ENCODE measurements around the gene JAZF1.
A peak's percentile ranks its signal among the peaks of the same experiment; 100 is the strongest.
"Not testable (repeated sequence)": the region's sequence is repeated elsewhere in the genome, so short reads cannot be mapped to it uniquely, and the experiment has no call there.

The JAZF1 gene

GRCh38 chr7:27888736-27889135, 291.9 kb downstream of the JAZF1 start:
- H3K9ac ChIP-seq (ENCODE audit: low read depth, low read length) = no peak overlapping the region
- no peaks in the 10 kb centered on the region for H3K27me3 ChIP-seq (ENCODE audit: control insufficient read depth, insufficient read depth, low read length)
- H3K9me3 ChIP-seq (replicated peaks; ENCODE audit: low read length) = no peaks in the 10 kb centered on the region
- no peak overlapping the region for H3K4me2 ChIP-seq (ENCODE audit: low read length)
- no peaks in the 10 kb centered on the region for H3K4me1 ChIP-seq (ENCODE audit: control insufficient read depth, insufficient read depth, low read length)
- peaks cover 5% of the 10 kb centered on the region for H3K36me3 ChIP-seq (ENCODE audit: insufficient read depth, low read length)
- H3K4me3 ChIP-seq (ENCODE audit: low read length) = no peak overlapping the region

- H3K4me2 ChIP-seq (ENCODE audit: low read length); H3K4me3 ChIP-seq (ENCODE audit: low read length); H3K36me3 ChIP-seq (ENCODE audit: insufficient read depth, low read length); H3K9ac ChIP-seq (ENCODE audit: low read depth, low read length); H3K27me3 ChIP-seq (ENCODE audit: control insufficient read depth, insufficient read depth, low read length); H3K4me1 ChIP-seq (ENCODE audit: control insufficient read depth, insufficient read depth, low read length); H3K9me3 ChIP-seq (replicated peaks; ENCODE audit: low read length): not testable (repeated sequence)
Measured at GRCh38 chr7:27886710-27887109, 293.9 kb downstream of the JAZF1 start.

GRCh38 chr7:27885652-27886051, 294.9 kb downstream of the JAZF1 start:
- Histone ChIP-seq H3K4me3 (ENCODE audit: low read length) (no peak overlapping the region), H3K4me2 (ENCODE audit: low read length) (no peak overlapping the region), H3K9me3 (replicated peaks; ENCODE audit: low read length) (no peaks in the 10 kb centered on the region), H3K9ac (ENCODE audit: low read depth, low read length) (no peak overlapping the region), H3K27me3 (ENCODE audit: control insufficient read depth, insufficient read depth, low read length) (no peaks in the 10 kb centered on the region), H3K36me3 (ENCODE audit: insufficient read depth, low read length) (no peaks in the 10 kb centered on the region), H3K4me1 (ENCODE audit: control insufficient read depth, insufficient read depth, low read length) (no peaks in the 10 kb centered on the region)

DNA sequence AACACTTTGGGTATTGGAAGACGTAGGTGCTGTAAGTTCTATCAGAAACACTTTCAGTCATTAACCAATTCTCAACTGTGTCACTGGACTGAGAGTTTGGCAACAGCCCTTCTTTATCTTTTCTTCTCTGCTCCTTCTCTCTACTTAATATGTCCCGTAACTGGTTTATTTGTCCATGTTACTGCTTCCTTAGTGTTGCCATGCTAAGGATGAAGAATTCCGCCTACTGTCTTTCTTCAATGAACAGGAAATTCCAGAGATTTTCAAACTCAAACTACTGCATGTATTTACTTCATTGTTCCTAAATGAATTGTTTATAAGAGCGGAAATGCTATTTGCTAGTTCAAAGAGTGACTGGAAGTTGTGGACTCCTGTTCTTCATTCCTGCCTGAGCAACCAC, 296.9 kb downstream of the JAZF1 start:
- Histone ChIP-seq H3K4me1 (ENCODE audit: control insufficient read depth, insufficient read depth, low read length) (no peaks in the 10 kb centered on the region), H3K27me3 (ENCODE audit: control insufficient read depth, insufficient read depth, low read length) (no peaks in the 10 kb centered on the region), H3K4me3 (ENCODE audit: low read length) (no peak overlapping the region), H3K9ac (ENCODE audit: low read depth, low read length) (no peak overlapping the region), H3K9me3 (replicated peaks; ENCODE audit: low read length) (no peaks in the 10 kb centered on the region), H3K4me2 (ENCODE audit: low read length) (no peak overlapping the region), H3K36me3 (ENCODE audit: insufficient read depth, low read length) (no peaks in the 10 kb centered on the region)

- H3K9ac ChIP-seq (ENCODE audit: low read depth, low read length) = no peak overlapping the region
- H3K9me3 ChIP-seq (replicated peaks; ENCODE audit: low read length) = no peaks in the 10 kb centered on the region
- no peak overlapping the region for H3K4me2 ChIP-seq (ENCODE audit: low read length)
- H3K36me3 ChIP-seq (ENCODE audit: insufficient read depth, low read length) = no peaks in the 10 kb centered on the region
- H3K27me3 ChIP-seq (ENCODE audit: control insufficient read depth, insufficient read depth, low read length) = no peaks in the 10 kb centered on the region
- H3K4me1 ChIP-seq (ENCODE audit: control insufficient read depth, insufficient read depth, low read length) = peaks cover 15% of the 10 kb centered on the region
- H3K4me3 ChIP-seq (ENCODE audit: low read length) = no peak overlapping the region
Measured at GRCh38 chr7:27876756-27877155, 303.8 kb downstream of the JAZF1 start.

DNA sequence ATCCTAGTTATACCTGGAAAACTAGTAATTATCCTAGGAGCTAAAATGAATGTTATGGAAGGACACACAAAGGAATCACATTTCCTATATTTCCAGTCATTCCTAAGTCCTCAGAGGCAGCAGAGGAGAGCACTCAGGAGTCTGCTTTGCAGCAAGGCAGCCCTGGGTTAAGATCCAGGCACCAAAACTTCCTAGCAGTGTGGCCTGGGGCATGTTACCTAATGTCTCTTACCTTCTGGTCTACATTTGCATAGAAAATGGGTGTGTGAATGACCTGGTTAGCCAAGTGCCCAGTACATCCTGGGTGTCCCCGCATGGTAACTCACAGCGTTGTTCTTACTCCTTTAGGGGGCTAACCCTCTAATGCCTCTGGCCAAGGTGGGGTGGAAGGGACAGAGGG, 304.8 kb downstream of the JAZF1 start:
- Histone ChIP-seq H3K9ac (ENCODE audit: low read depth, low read length) (no peak overlapping the region), H3K4me3 (ENCODE audit: low read length) (no peak overlapping the region)

GRCh38 chr7:27875061-27875460, 305.5 kb downstream of the JAZF1 start:
- H3K4me1 ChIP-seq (ENCODE audit: control insufficient read depth, insufficient read depth, low read length) = peaks cover 15% of the 10 kb centered on the region
- H3K36me3 ChIP-seq (ENCODE audit: insufficient read depth, low read length) = no peaks in the 10 kb centered on the region
- H3K4me3 ChIP-seq (ENCODE audit: low read length) = no peak overlapping the region
- no peaks in the 10 kb centered on the region for H3K27me3 ChIP-seq (ENCODE audit: control insufficient read depth, insufficient read depth, low read length)
- no peak overlapping the region for H3K9ac ChIP-seq (ENCODE audit: low read depth, low read length)
- no peak overlapping the region for H3K4me2 ChIP-seq (ENCODE audit: low read length)
- no peaks in the 10 kb centered on the region for H3K9me3 ChIP-seq (replicated peaks; ENCODE audit: low read length)

More for the DNA sequence above, 304.8 kb downstream of the JAZF1 start:
- Histone ChIP-seq H3K9me3 (replicated peaks; ENCODE audit: low read length) (no peaks in the 10 kb centered on the region), H3K4me1 (ENCODE audit: control insufficient read depth, insufficient read depth, low read length) (peaks cover 15% of the 10 kb centered on the region), H3K36me3 (ENCODE audit: insufficient read depth, low read length) (no peaks in the 10 kb centered on the region), H3K4me2 (ENCODE audit: low read length) (no peak overlapping the region), H3K27me3 (ENCODE audit: control insufficient read depth, insufficient read depth, low read length) (no peaks in the 10 kb centered on the region)

DNA sequence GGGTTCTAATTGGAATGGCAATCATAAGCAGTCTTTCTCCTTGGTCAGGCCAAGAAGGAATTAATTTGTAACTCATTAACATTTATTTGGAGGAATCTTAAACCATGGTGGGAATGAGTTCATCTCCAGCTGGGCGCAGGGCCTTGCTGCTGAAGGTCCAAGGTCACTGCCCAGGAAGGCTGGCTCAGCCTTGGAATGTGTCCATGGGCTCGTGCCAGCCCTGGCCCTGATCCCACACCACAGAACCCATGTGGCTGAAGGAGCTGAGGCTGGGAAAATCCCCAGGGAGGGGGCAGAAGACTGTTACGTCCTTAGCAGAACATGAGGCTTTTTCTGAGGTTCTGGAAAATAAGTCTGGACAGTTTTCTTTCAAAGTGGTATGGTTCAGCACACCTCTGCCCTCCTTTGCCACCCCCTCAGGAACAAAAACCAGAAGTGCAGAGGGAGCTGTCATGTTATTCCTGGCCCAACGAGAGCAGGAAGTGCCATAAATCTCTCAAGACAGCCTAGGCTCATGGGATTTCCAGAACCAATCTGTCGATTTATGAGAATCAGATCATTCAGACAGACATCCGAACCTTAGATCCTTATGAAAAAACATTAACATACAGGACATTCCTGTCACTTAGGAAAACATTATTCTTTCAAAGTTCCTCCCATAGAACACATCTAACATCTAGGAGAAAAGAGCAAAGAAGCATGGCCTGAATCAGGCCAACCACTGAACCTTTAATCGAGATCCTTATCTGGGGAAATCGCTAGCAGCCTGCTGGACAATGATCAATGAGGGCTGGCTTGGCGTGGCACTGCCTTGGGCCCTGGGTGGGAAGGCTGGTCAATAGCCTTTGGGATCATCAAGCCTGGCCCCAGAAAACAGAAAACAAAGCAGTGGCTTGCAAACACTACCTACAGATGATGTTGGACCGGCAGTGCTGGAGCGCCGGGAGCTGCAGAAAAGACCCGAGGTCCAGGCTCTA, 306.3 kb downstream of the JAZF1 start:
- no peaks in the 10 kb centered on the region for H3K36me3 ChIP-seq (ENCODE audit: insufficient read depth, low read length)
- peaks cover 15% of the 10 kb centered on the region for H3K4me1 ChIP-seq (ENCODE audit: control insufficient read depth, insufficient read depth, low read length)
- H3K9ac ChIP-seq (ENCODE audit: low read depth, low read length) = no peak overlapping the region
- H3K4me2 ChIP-seq (ENCODE audit: low read length) = peak overlapping the region; percentile 39
- H3K27me3 ChIP-seq (ENCODE audit: control insufficient read depth, insufficient read depth, low read length) = no peaks in the 10 kb centered on the region
- no peaks in the 10 kb centered on the region for H3K9me3 ChIP-seq (replicated peaks; ENCODE audit: low read length)
- H3K4me3 ChIP-seq (ENCODE audit: low read length) = no peak overlapping the region

- Histone ChIP-seq H3K4me2 (ENCODE audit: low read length) (no peak overlapping the region), H3K9ac (ENCODE audit: low read depth, low read length) (no peak overlapping the region), H3K9me3 (replicated peaks; ENCODE audit: low read length) (no peaks in the 10 kb centered on the region), H3K36me3 (ENCODE audit: insufficient read depth, low read length) (no peaks in the 10 kb centered on the region), H3K4me3 (ENCODE audit: low read length) (no peak overlapping the region), H3K4me1 (ENCODE audit: control insufficient read depth, insufficient read depth, low read length) (peaks cover 15% of the 10 kb centered on the region), H3K27me3 (ENCODE audit: control insufficient read depth, insufficient read depth, low read length) (no peaks in the 10 kb centered on the region)
Measured at GRCh38 chr7:27872356-27873275, 308.0 kb downstream of the JAZF1 start.

DNA sequence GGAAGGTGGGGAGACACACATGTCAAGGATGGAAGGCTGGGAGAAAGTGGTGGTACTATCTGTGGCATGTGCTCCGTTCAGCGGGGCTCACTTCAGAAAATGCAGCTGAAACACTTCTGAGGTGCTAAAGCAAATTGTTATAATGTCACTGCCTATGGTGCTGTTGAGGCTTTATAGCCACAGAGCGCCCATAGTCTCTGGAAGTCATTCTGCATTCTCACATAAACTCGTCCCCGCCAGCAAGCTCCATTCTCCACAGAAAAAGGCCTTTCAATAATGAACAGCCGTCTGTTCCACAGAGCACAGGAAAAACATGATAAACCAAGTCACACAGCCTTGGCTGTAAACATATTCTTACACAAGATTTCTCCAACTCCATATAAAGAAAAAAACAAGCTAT, 308.7 kb downstream of the JAZF1 start:
- H3K9ac ChIP-seq (ENCODE audit: low read depth, low read length) = no peak overlapping the region

GRCh38 chr7:27871086-27871485, 309.5 kb downstream of the JAZF1 start:
- H3K27me3 ChIP-seq (ENCODE audit: control insufficient read depth, insufficient read depth, low read length) = no peaks in the 10 kb centered on the region
- H3K9me3 ChIP-seq (replicated peaks; ENCODE audit: low read length) = no peaks in the 10 kb centered on the region
- H3K36me3 ChIP-seq (ENCODE audit: insufficient read depth, low read length) = no peaks in the 10 kb centered on the region
- no peak overlapping the region for H3K9ac ChIP-seq (ENCODE audit: low read depth, low read length)
- H3K4me3 ChIP-seq (ENCODE audit: low read length) = no peak overlapping the region
- peaks cover 15% of the 10 kb centered on the region for H3K4me1 ChIP-seq (ENCODE audit: control insufficient read depth, insufficient read depth, low read length)
- no peak overlapping the region for H3K4me2 ChIP-seq (ENCODE audit: low read length)

More for the DNA sequence above, 308.7 kb downstream of the JAZF1 start:
- no peaks in the 10 kb centered on the region for H3K27me3 ChIP-seq (ENCODE audit: control insufficient read depth, insufficient read depth, low read length)
- H3K4me1 ChIP-seq (ENCODE audit: control insufficient read depth, insufficient read depth, low read length) = peaks cover 15% of the 10 kb centered on the region
- H3K9me3 ChIP-seq (replicated peaks; ENCODE audit: low read length) = no peaks in the 10 kb centered on the region
- H3K4me2 ChIP-seq (ENCODE audit: low read length) = no peak overlapping the region
- H3K4me3 ChIP-seq (ENCODE audit: low read length) = no peak overlapping the region
- no peaks in the 10 kb centered on the region for H3K36me3 ChIP-seq (ENCODE audit: insufficient read depth, low read length)

Measured in skeletal muscle satellite cell (primary cell).